ENCODE data around the gene PODXL2. TPM values are rescaled to one million over a fixed set of nuclear protein-coding genes. Genes with fewer than 3 reads are reported as not detected.
"Not testable (repeated sequence)": the region's sequence is repeated elsewhere in the genome, so short reads cannot be mapped to it uniquely, and the experiment has no call there.

PODXL2 gene
- total RNA-seq, 1 experiment from 2014 or later, result 73.2 TPM

GRCh38 chr3:127654374-127654773 lies 25.4 kb downstream of the PODXL2 start:
- DNase-seq (ENCODE audit: low read depth), result no peak

GRCh38 chr3:127654993-127655392 lies 26.0 kb downstream of the PODXL2 start:
- DNase-seq (ENCODE audit: low read depth), result not testable (repeated sequence)

- peak; percentile 48 for DNase-seq (ENCODE audit: low read depth)
Observed at GRCh38 chr3:127655641-127656040, 26.7 kb downstream of the PODXL2 start.

GRCh38 chr3:127656906-127657305 lies 27.9 kb downstream of the PODXL2 start:
- DNase-seq (ENCODE audit: low read depth), result no peak

GRCh38 chr3:127658234-127658633 lies 29.2 kb downstream of the PODXL2 start:
- no peak for DNase-seq (ENCODE audit: low read depth)

GRCh38 chr3:127660621-127661251 lies 31.8 kb downstream of the PODXL2 start:
- no peak for DNase-seq (ENCODE audit: low read depth)

- no peak for DNase-seq (ENCODE audit: low read depth)
Observed at GRCh38 chr3:127661600-127661999, 32.6 kb downstream of the PODXL2 start.

- no peak for DNase-seq (ENCODE audit: low read depth)
Observed at GRCh38 chr3:127662001-127662469, 33.0 kb downstream of the PODXL2 start.

- no peak for DNase-seq (ENCODE audit: low read depth)
Observed at GRCh38 chr3:127663151-127663550, 34.2 kb downstream of the PODXL2 start.

- DNase-seq (ENCODE audit: low read depth), result no peak
Observed at GRCh38 chr3:127665165-127665564, 36.2 kb downstream of the PODXL2 start.

- DNase-seq (ENCODE audit: low read depth), result no peak
Observed at GRCh38 chr3:127665586-127665985, 36.6 kb downstream of the PODXL2 start.

GRCh38 chr3:127666676-127667075 lies 37.7 kb downstream of the PODXL2 start:
- DNase-seq (ENCODE audit: low read depth), result no peak

GRCh38 chr3:127667119-127667681 lies 38.2 kb downstream of the PODXL2 start:
- no peak for DNase-seq (ENCODE audit: low read depth)

GRCh38 chr3:127668906-127669305 lies 39.9 kb downstream of the PODXL2 start:
- no peak for DNase-seq (ENCODE audit: low read depth)

GRCh38 chr3:127669541-127670228 lies 40.7 kb downstream of the PODXL2 start:
- DNase-seq (ENCODE audit: low read depth), result no peak

GRCh38 chr3:127670229-127670559 lies 41.2 kb downstream of the PODXL2 start:
- no peak for DNase-seq (ENCODE audit: low read depth)

GRCh38 chr3:127670761-127671522 lies 42.0 kb downstream of the PODXL2 start:
- DNase-seq (ENCODE audit: low read depth), result no peak

- peak; percentile 35 for DNase-seq (ENCODE audit: low read depth)
Observed at GRCh38 chr3:127671523-127672428, 42.8 kb downstream of the PODXL2 start.

GRCh38 chr3:127672429-127673190 lies 43.6 kb downstream of the PODXL2 start, which contains the start of gene ABTB1:
Gene ABTB1, plus strand, starts transcription at chr3:127672952. Its CDS starts 74 bp downstream, at chr3:127673026.
- DNase-seq (ENCODE audit: low read depth), result peak; percentile 80

Data from HT1080 (cell line).